Ureter (tissue), 1 donor: ENCODE results near the gene OCIAD1. TPM values are rescaled to one million over a fixed set of nuclear protein-coding genes. Genes with fewer than 3 reads are reported as not detected.
"Not testable (repeated sequence)": the region's sequence is repeated elsewhere in the genome, so short reads cannot be mapped to it uniquely, and the experiment has no call there.

Experiments
- DNase-seq: peaks from one replicate; pipeline ENCODE4 v3.0.0-alpha.2; 2020; ENCODE audit warnings: low spot score
- total RNA-seq: library from RNA; stranded (reverse); gene quantifications from one replicate; pipeline ENCODE4 v1.2.4, GENCODE V29; 2023
- donor health status: DM: yes; HTN: yes; CAD: no.

Gene OCIAD1
- total RNA-seq, 1 donor from 2014 or later = 181 TPM

- no peak for DNase-seq
These were observed 13.9 kb upstream of the OCIAD1 start for GRCh38 chr4:48816971-48817370.

DNA sequence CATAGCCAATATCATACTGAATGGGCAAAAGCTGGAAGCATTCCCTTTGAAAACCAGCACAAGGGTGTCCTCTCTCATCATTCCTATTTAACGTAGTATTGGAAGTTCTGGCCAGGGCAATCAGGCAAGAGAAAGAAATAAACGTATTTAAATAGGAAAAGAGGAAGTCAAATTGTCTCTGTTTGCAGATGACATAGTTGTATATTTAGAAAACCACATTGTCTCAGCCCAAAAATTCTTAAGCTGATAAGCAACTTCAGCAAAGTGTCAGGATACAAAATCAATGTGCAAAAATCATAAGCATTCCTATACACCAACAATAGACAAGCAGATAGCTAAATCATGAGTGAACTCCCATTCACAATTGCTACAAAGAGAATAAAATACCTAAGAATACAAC lies 9.5 kb upstream of the OCIAD1 start:
- DNase-seq = not testable (repeated sequence)

DNA sequence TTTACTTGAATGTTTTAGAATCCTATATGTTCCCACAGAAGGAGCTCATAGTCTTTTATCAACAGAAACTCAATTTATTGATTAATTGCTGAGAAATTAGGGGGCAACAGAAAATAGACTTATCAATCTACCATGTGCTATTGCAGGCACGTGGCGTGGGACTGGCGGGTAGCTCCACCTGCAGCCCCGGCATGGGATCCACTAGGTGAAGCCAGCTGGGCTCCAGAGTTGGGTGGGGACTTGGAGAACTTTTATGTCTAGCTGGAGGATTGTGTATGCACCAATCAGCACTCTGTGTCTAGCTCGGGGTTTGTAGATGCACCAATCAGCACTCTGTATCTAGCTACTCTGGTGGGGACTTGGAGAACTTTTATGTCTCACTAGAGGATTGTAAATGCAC lies 3.3 kb upstream of the OCIAD1 start:
- no peak for DNase-seq

- DNase-seq = no peak
These were observed 693 bp downstream of the OCIAD1 start for GRCh38 chr4:48831532-48832030.

DNA sequence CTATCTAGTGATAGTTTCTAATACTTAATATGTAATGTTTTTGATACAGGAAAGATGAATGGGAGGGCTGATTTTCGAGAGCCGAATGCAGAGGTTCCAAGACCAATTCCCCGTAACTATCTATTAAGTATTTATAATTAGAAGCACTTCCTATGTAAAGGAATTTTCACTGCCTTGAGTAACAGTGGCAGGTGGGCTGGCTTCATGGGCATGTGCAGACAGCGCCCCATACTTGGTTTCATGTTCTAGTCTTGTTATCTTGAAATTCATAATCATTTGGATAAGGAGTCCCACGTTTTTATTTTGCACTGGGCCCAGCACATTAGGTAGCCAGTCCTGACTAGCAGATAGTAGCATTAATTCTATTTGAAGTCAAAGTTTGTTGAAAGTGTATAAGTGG lies 1.7 kb downstream of the OCIAD1 start:
- DNase-seq = no peak

- no peak for DNase-seq
These were observed 5.8 kb downstream of the OCIAD1 start for GRCh38 chr4:48836658-48837057.

DNA sequence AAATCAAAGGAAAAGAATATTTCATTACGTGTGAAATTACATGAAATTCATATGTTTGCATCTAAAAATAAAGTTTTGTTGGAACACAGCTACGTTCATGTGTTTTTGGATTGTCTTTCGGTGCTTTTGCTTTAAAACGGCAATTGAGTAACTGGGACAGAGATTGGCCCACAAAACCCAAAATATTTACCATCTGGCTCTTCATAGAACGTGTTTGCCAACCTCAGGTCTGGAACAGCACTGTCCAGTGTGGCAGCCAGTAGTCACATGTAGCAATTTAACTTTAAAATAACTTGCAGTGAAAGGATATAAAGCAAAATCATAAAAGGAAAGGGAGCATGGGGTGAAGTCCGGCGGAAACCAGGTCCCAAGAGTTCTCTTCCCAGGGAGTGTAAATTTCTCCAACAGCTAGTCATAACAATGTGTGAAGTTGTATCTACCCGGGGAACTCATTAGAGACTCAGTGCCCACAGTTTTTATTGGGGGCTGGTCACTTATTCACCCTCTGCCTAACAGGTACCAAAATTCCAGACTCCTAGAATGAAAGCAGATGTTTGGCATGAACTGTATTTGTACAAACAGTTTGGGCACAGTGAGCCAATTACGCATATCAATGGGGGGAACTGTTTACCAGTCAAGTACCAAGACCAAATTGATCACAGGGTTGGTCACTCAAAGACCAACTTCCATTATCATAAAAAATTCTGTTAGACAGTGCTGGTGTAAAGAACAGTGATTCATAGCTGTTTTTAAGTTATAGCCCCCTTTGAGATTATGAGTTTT lies 10.3 kb downstream of the OCIAD1 start:
- no peak for DNase-seq

GRCh38 chr4:48844843-48845242 lies 14.0 kb downstream of the OCIAD1 start:
- DNase-seq = no peak

- DNase-seq = not testable (repeated sequence)
These were observed 17.9 kb downstream of the OCIAD1 start for GRCh38 chr4:48848799-48849198.

DNA sequence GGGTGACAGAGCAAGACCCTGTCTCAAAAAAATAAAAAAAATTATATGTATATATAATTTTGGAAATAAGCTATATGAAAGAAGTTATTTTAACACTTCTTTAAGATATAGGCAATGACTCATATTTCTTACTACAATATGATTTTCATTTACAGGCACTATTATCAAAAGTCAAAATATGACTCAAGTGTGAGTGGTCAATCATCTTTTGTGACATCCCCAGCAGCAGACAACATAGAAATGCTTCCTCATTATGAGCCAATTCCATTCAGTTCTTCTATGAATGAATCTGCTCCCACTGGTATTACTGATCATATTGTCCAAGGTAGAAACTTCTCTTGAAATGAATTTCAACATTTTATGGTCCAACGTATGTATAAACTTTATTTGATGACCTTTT lies 20.8 kb downstream of the OCIAD1 start:
- DNase-seq = no peak

DNA sequence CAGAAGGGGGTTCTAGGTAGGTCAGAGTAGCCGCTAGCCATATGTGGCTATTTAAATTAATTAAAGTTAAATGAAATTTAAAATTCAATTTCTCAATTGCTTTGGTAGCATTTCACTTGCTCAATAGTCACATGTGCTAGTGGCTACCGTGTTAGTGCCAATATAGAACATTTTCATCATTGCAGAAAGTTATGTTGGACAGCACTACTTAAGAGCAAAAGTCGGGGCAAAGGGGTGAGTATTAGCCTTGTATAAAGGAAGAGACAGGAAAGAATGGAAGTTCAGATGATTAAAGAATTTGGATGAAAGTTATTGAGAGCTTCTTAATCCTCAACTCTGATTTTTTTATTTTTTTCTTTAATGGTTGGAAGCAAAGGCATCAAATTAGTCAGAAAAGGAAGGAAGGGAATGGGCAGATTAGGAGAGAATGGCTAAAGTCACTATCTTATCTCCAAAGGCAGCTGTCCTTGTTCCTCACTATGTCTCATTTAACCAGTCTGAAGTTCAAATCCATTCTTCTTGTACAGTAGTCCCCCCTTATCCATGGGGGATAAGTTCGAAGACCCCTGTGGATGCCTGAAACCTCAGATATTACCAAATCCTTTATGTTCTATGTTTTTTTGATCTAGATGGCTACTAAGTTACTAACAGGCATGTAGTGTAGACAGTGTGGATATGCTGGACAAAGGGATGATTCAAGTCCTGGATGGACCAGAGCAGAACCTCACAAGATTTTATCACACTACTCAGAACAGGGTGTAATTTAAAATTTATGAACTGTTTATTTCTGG lies 22.9 kb downstream of the OCIAD1 start:
- DNase-seq = no peak

GRCh38 chr4:48854395-48854683 lies 23.5 kb downstream of the OCIAD1 start:
- DNase-seq = no peak

DNA sequence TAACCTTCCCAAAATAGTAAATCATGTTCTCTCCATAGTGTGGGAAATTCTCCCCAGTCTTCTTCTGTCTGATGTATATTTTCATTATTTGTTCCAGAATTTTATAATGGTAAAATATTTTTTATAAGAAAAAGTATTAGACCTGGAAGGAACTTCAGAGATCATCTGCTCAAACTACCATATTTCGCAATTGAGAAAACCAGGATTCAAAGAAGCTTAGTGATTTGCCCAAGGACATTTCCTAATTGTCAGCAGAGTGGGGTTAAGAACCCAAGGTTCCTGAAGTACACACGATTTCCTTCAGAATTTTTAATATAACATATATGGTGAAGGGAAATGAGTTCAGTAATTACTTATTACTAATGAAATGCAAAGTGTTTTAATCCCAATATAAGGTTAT lies 24.1 kb downstream of the OCIAD1 start:
- DNase-seq = no peak

GRCh38 chr4:48858130-48858529 lies 27.2 kb downstream of the OCIAD1 start:
- no peak for DNase-seq

DNA sequence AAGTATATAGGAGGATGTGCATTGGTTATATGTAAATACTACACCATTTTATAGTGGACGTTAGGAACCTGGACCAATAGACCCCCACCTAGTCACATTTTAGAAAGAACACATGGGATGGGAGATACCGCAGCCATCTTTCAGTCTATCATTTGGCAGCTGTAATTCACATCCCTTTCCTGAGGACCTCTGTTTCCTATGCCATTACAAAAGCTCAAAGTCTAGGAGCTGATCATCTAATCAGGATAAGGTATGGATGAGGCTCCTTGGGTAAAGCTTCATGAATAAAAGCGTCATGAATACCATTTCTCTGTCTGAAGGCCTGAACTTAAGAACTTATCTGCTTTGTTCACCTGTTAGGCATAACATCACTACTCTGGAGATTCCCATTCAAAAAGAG lies 31.1 kb downstream of the OCIAD1 start:
- DNase-seq = no peak

DNA sequence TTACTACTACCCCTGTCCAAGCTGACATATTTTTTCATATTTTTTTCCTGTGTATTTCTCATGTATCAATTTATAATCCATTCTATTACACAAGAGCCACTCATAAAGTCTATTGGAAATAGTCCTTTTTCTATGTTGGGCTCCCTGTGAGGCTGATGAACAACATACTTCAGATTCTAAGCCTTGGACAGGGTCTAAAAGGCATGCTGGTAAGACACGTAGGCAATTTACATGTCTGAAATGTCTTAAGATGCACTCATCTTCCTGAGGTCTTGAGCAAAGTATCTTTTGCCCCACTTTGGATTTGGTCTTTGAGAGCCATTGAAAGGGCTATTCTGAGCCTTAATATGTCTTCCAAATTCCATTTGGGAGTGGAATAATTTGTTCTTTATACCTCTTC lies 31.8 kb downstream of the OCIAD1 start:
- no peak for DNase-seq

DNA sequence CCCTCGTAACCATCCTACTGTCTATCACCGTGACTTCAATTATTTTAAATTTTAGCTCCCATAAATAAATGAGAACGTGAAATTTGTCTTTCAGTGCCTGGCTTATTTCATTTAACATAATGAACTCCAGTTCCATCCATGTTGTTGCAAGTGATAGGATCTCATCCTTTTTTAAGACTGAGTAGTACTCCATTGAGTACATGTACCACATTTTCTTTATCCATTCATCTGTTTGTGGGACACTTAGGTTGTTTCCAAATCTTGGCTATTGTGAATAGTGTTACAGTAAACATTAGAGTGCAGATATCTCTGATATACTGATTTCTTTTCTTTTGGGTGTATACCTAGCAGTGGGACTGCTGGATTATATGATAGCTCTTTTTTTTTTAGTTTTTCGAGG lies 32.8 kb downstream of the OCIAD1 start:
- DNase-seq = no peak

DNA sequence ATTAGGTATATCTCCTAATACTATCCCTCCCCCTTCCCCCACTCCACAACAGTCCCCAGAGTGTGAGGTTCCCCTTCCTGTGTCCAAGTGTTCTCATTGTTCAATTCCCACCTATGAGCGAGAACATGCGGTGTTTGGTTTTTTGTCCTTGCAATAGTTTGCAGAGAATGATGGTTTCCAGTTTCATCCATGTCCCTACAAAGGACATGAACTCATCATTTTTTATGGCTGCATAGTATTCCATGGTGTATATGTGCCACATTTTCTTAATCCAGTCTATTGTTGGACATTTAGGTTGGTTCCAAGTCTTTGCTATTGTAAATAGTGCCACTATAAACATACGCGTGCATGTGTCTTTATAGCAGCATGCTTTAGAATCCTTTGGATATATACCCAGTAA lies 33.8 kb downstream of the OCIAD1 start:
- not testable (repeated sequence) for DNase-seq

DNA sequence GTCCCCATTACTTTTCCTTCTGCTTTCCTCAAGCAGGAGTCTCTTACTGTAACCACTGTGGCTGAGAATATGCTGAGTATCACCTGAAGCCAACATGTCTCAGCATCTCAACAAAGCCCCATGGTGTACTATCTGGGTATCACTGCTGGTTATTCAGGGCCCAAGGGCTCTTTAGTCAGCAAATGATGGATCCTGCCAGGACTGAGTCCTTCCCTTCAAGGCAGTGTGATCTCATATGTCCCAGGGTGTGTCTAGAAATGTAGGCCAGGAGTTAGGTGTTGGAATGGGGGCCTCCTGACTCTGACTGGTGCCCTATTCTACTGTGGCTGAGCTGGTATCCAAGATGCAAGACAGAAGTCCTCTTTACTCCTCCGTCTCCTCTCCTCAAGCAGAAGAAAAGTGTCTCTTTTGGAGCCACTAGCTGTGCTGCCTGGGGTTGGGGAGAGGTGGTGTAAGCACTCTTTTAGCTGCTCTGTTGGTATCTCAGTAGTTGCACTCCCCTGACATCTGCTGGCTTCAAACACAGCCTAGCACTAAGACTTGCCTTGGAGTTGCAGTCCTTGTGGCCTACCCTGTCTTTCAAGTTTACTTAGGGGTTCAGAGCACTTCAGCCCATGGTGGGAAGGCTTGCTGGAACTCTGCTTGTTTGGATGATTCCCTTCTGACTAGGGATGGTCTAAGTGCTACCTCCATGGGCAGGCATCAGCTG lies 47.1 kb downstream of the OCIAD1 start:
- no peak for DNase-seq

GRCh38 chr4:48879561-48880442 lies 48.9 kb downstream of the OCIAD1 start:
- DNase-seq = no peak

GRCh38 chr4:48881646-48882045 lies 50.8 kb downstream of the OCIAD1 start:
- not testable (repeated sequence) for DNase-seq

DNA sequence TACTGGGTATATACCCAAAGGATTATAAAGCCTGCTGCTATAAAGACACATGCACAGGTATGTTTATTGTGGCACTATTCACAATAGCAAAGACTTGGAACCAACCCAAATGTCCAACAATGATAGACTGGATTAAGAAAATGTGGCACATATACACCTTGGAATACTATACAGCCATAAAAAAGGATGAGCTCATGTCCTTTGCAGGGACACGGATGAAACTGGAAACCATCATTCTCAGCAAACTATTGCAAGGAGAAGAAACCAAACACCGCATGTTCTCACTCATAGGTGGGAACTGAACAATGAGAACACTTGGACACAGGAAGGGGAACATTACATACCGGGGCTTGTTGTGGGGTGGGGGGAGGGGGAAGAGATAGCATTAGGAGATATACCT lies 58.9 kb downstream of the OCIAD1 start:
- not testable (repeated sequence) for DNase-seq
